ENCODE measurements around the gene FAXDC2. TPM values are rescaled to one million over a fixed set of nuclear protein-coding genes. Genes with fewer than 3 reads are reported as not detected.

The FAXDC2 gene
- total and polyA plus RNA-seq, 10 donors: 2.3 to 34.8 (median 19.5) TPM

DNA sequence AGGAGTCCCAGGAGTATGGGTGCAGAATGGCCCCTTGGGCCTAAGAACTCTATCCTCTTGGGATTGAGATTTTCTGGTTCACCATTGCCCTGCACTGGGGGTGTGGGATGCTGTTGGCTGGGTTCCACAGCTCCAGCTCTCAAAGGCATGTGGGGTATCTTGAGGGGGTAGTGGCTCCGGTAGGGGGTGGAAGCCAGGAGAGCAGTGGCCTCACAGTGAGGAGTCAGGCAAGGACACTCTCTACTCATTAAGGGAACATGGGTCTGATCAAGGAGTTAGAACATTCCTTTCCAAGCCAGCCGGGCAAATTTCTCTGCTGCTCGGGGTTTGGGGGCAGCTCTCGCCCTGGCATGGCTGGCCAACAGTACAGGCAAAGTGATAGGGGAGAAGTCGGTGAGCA lies 62.2 kb downstream of the FAXDC2 start:
- Histone ChIP-seq H3K27ac (peak overlapping the region in 4 of 8 donors; percentile 9 to 53 (median 36)), H3K4me3 (no peak overlapping the region), H3K4me1 (peaks cover 27 to 74% (median 57%) of the 10 kb centered on the region in 6 donors), H3K27me3 (replicated peaks in 1 of 7) (no peaks in the 10 kb centered on the region), H3K36me3 (peaks cover 0 to 36% (median 27%) of the 10 kb centered on the region in 6 donors), H3K9me3 (no peaks in the 10 kb centered on the region)
- TF ChIP-seq POLR2A (IDR thresholded peaks at IDR 0.05) (no peak), POLR2AphosphoS5 (IDR thresholded peaks at IDR 0.05) (no peak)
- TF ChIP-seq, protein P1, sequence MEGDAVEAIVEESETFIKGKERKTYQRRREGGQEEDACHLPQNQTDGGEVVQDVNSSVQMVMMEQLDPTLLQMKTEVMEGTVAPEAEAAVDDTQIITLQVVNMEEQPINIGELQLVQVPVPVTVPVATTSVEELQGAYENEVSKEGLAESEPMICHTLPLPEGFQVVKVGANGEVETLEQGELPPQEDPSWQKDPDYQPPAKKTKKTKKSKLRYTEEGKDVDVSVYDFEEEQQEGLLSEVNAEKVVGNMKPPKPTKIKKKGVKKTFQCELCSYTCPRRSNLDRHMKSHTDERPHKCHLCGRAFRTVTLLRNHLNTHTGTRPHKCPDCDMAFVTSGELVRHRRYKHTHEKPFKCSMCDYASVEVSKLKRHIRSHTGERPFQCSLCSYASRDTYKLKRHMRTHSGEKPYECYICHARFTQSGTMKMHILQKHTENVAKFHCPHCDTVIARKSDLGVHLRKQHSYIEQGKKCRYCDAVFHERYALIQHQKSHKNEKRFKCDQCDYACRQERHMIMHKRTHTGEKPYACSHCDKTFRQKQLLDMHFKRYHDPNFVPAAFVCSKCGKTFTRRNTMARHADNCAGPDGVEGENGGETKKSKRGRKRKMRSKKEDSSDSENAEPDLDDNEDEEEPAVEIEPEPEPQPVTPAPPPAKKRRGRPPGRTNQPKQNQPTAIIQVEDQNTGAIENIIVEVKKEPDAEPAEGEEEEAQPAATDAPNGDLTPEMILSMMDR (IDR thresholded peaks at IDR 0.05 in 8 of 11, conservative IDR thresholded peaks at IDR 0.05 in 3 of 11): no peak
- intact Hi-C loops (cut with DNase I; ENCODE audit: low total_unique reads): no loop called here
- DNase-seq: peak; percentile 40
- WGBS, 5 donors: 27 to 45% (median 34%) methylated on average over 5 of the region's 5 CpGs

DNA sequence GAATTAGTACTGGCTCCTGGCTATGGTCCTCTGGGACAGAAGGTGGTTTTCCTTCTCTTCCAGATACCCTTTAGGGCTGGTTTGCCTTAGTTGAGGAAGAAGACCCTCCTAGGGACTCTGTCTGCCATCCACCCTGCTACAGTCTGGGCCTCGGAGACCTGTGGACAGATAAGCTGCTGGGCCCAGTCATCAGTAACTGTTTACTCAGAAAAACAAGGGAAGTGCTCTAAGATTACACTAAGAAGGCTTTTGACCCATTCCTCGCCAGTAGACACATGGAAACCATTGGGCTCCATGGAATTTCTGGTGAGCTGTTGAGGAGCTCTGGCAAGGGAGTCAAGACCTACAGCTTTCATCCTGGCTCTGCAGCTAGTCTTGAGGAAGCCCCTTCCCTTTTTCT lies 64.0 kb downstream of the FAXDC2 start:
- no peak overlapping the region for H3K27ac ChIP-seq
- 70 to 85% (median 77%) methylated on average over 2 of the region's 2 CpGs for WGBS, 5 donors
- TF ChIP-seq POLR2AphosphoS5 (IDR thresholded peaks at IDR 0.05) (no peak), POLR2A (IDR thresholded peaks at IDR 0.05) (no peak)
- TF ChIP-seq, protein P1 (IDR thresholded peaks at IDR 0.05 in 8 of 11, conservative IDR thresholded peaks at IDR 0.05 in 3 of 11): no peak

DNA sequence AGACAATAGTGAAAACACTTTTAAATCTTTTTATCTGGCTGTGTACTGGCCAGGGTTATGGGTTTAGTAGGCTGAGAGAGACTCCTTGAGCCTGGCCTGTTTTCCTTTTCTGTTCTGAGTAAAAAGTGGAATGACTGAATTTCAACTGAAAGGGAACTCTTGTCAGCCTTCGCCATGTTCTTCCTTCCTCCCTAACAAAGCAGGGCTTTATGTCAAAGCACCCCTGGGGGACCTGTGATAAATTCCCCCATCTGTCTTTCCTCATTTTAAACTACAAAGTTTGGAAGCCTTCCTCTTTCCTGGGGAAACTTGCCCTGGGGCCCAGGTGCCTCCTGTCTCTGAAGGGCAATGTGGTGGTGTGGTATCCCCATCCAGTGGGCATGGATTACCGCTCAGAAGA lies 65.5 kb downstream of the FAXDC2 start:
- no peak for DNase-seq
- intact Hi-C loops (cut with DNase I; ENCODE audit: low total_unique reads): no loop called here
- Histone ChIP-seq H3K27ac (peak overlapping the region in 2 of 8 donors; percentile 35 to 45), H3K27me3 (replicated peaks in 1 of 7) (no peaks in the 10 kb centered on the region), H3K36me3 (peaks cover 0 to 3% (median 0%) of the 10 kb centered on the region in 6 donors), H3K4me1 (peaks cover 52 to 91% (median 90%) of the 10 kb centered on the region in 6 donors), H3K9me3 (no peaks in the 10 kb centered on the region), H3K4me3 (no peak overlapping the region)
- 56 to 74% (median 61%) methylated on average over 2 of the region's 2 CpGs for WGBS, 5 donors
- TF ChIP-seq, protein P1 (IDR thresholded peaks at IDR 0.05 in 8 of 11, conservative IDR thresholded peaks at IDR 0.05 in 3 of 11): no peak
- no peak for TF ChIP-seq POLR2A (IDR thresholded peaks at IDR 0.05)
- no peak for TF ChIP-seq POLR2AphosphoS5 (IDR thresholded peaks at IDR 0.05)

More for the DNA sequence above, 64.0 kb downstream of the FAXDC2 start:
- intact Hi-C loops (cut with DNase I; ENCODE audit: low total_unique reads): no loop called here
- Histone ChIP-seq H3K9me3 (no peaks in the 10 kb centered on the region), H3K27me3 (replicated peaks in 1 of 7) (no peaks in the 10 kb centered on the region), H3K4me1 (peaks cover 43 to 82% (median 75%) of the 10 kb centered on the region in 6 donors), H3K4me3 (no peak overlapping the region), H3K36me3 (peaks cover 0 to 18% (median 9%) of the 10 kb centered on the region in 6 donors)
- no peak for DNase-seq

DNA sequence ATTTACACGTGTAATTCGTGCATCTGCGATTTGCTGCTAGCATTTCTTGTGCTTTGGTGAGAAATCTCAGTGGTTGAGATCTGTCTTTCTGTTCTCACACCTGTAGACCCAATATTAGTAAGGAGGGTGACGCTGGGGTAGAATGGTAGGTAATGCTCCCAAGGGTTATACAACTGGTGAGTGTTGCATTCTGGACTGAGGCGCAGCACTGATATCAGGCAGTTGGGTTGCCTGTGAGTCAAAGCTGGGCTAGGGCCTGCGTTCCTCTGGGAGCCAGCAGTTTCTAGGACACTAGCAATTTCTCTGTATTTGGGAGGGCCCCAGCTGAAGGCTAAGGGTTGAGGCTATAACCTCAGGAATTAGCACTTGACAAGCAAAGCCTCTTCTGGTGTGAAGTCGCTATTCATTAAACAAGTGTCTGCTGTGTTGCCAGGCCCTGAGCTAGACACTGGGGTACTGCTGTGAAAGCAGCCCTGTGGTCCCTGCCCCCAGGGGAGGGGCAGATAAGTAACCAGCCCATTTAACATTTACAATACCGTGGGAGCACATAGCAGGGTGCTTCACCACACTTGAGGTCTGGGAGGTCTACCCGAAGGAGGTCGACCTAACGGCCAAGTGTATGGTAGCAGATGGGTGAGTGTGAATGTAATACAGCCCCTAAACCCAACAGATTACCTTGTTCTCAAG lies 66.5 kb downstream of the FAXDC2 start:
- TF ChIP-seq, protein P1 (IDR thresholded peaks at IDR 0.05 in 8 of 11, conservative IDR thresholded peaks at IDR 0.05 in 3 of 11): no peak
- no peak for TF ChIP-seq POLR2AphosphoS5 (IDR thresholded peaks at IDR 0.05)
- no peak for TF ChIP-seq POLR2A (IDR thresholded peaks at IDR 0.05)
- no peak for DNase-seq
- Histone ChIP-seq H3K27me3 (replicated peaks in 1 of 7) (no peaks in the 10 kb centered on the region), H3K4me3 (no peak overlapping the region), H3K9me3 (no peaks in the 10 kb centered on the region), H3K4me1 (peaks cover 58 to 100% (median 99%) of the 10 kb centered on the region in 6 donors), H3K36me3 (no peaks in the 10 kb centered on the region), H3K27ac (peak overlapping the region in 4 of 8 donors; percentile 0 to 45 (median 26))
- 71 to 86% (median 78%) methylated on average over 8 to 11 of the region's 11 CpGs for WGBS, 5 donors
- intact Hi-C loops (cut with DNase I; ENCODE audit: low total_unique reads): no loop called here
